ES-I3 (cell line): ENCODE results near the gene SLC22A3.

Experiments
- H3K36me3 ChIP-seq: 2 replicates; pipeline ENCODE4 v1.6.1; 2013; ENCODE audit warnings: mild to moderate bottlenecking, low read length, control low read depth, moderate library complexity; ENCODE audit not compliant: insufficient read depth
- H3K4me1 ChIP-seq: 2 replicates; pipeline ENCODE4 v1.6.1; 2013; ENCODE audit warnings: mild to moderate bottlenecking, control low read depth, low read length; ENCODE audit not compliant: insufficient read depth
- H3K9ac ChIP-seq: 2 replicates; pipeline ENCODE4 v1.6.1; 2013; ENCODE audit warnings: low read depth, mild to moderate bottlenecking, low read length, moderate library complexity
- H3K9me3 ChIP-seq: 2 replicates; pipeline ENCODE4 v1.6.1; 2013; ENCODE audit warnings: mild to moderate bottlenecking, low read length, moderate library complexity; ENCODE audit not compliant: control insufficient read depth, insufficient read depth

Gene SLC22A3

GRCh38 chr6:160394654-160395035, 46.5 kb downstream of the SLC22A3 start:
- Histone ChIP-seq H3K9me3 (no peaks in the 10 kb centered on the region; the same call in 1 of the 2 replicates), H3K36me3 (no peaks in the 10 kb centered on the region), H3K4me1 (0 out of 2 replicates have a peak, but pooled peaks cover 9% of the 10 kb centered on the region), H3K9ac (no peak overlapping the region)

- Histone ChIP-seq H3K9ac (no peak overlapping the region), H3K4me1 (0 out of 2 replicates have a peak, but pooled peaks cover 9% of the 10 kb centered on the region), H3K36me3 (no peaks in the 10 kb centered on the region), H3K9me3 (no peaks in the 10 kb centered on the region; the same call in 1 of the 2 replicates)
These were observed 47.0 kb downstream of the SLC22A3 start for GRCh38 chr6:160395187-160395586.

- Histone ChIP-seq H3K36me3 (no peaks in the 10 kb centered on the region), H3K9ac (no peak overlapping the region), H3K9me3 (no peaks in the 10 kb centered on the region; the same call in 1 of the 2 replicates), H3K4me1 (0 out of 2 replicates have a peak, but pooled peaks cover 9% of the 10 kb centered on the region)
These were observed 48.1 kb downstream of the SLC22A3 start for GRCh38 chr6:160396292-160396691.

- no peaks in the 10 kb centered on the region for H3K36me3 ChIP-seq
- H3K4me1 ChIP-seq = 0 out of 2 replicates have a peak, but pooled peaks cover 9% of the 10 kb centered on the region
- H3K9ac ChIP-seq = no peak overlapping the region
- H3K9me3 ChIP-seq = no peaks in the 10 kb centered on the region; the same call in 1 of the 2 replicates
These were observed 50.6 kb downstream of the SLC22A3 start for GRCh38 chr6:160398674-160399271.

GRCh38 chr6:160400446-160400845, 52.3 kb downstream of the SLC22A3 start:
- Histone ChIP-seq H3K9me3 (no peaks in the 10 kb centered on the region), H3K9ac (no peak overlapping the region)

GRCh38 chr6:160408528-160408927, 60.4 kb downstream of the SLC22A3 start:
- no peaks in the 10 kb centered on the region for H3K36me3 ChIP-seq
- H3K9me3 ChIP-seq = no peaks in the 10 kb centered on the region
- H3K9ac ChIP-seq = no peak overlapping the region
- H3K4me1 ChIP-seq = no peaks in the 10 kb centered on the region

More at GRCh38 chr6:160400446-160400845, 52.3 kb downstream of the SLC22A3 start:
- no peaks in the 10 kb centered on the region for H3K4me1 ChIP-seq
- H3K36me3 ChIP-seq = no peaks in the 10 kb centered on the region

GRCh38 chr6:160412993-160413392, 64.8 kb downstream of the SLC22A3 start:
- H3K9ac ChIP-seq = no peak overlapping the region
- H3K9me3 ChIP-seq = no peaks in the 10 kb centered on the region
- no peaks in the 10 kb centered on the region for H3K4me1 ChIP-seq
- no peaks in the 10 kb centered on the region for H3K36me3 ChIP-seq

GRCh38 chr6:160417146-160417545, 69.0 kb downstream of the SLC22A3 start:
- H3K9ac ChIP-seq = no peak overlapping the region
- no peaks in the 10 kb centered on the region for H3K36me3 ChIP-seq
- no peaks in the 10 kb centered on the region for H3K4me1 ChIP-seq
- no peaks in the 10 kb centered on the region for H3K9me3 ChIP-seq

GRCh38 chr6:160417550-160417949, 69.4 kb downstream of the SLC22A3 start:
- Histone ChIP-seq H3K9ac (no peak overlapping the region), H3K9me3 (no peaks in the 10 kb centered on the region), H3K4me1 (no peaks in the 10 kb centered on the region), H3K36me3 (no peaks in the 10 kb centered on the region)

GRCh38 chr6:160418370-160418769, 70.2 kb downstream of the SLC22A3 start:
- no peak overlapping the region for H3K9ac ChIP-seq
- H3K36me3 ChIP-seq = no peaks in the 10 kb centered on the region
- no peaks in the 10 kb centered on the region for H3K4me1 ChIP-seq
- H3K9me3 ChIP-seq = no peaks in the 10 kb centered on the region

GRCh38 chr6:160419488-160419887, 71.3 kb downstream of the SLC22A3 start:
- H3K36me3 ChIP-seq = no peaks in the 10 kb centered on the region
- H3K9ac ChIP-seq = no peak overlapping the region
- H3K9me3 ChIP-seq = no peaks in the 10 kb centered on the region
- no peaks in the 10 kb centered on the region for H3K4me1 ChIP-seq

GRCh38 chr6:160420253-160420968, 72.2 kb downstream of the SLC22A3 start:
- Histone ChIP-seq H3K4me1 (no peaks in the 10 kb centered on the region), H3K9ac (no peak overlapping the region), H3K9me3 (no peaks in the 10 kb centered on the region), H3K36me3 (no peaks in the 10 kb centered on the region)

- Histone ChIP-seq H3K4me1 (no peaks in the 10 kb centered on the region), H3K36me3 (no peaks in the 10 kb centered on the region), H3K9me3 (no peaks in the 10 kb centered on the region), H3K9ac (no peak overlapping the region)
These were observed 72.9 kb downstream of the SLC22A3 start for GRCh38 chr6:160420969-160421556.

- H3K4me1 ChIP-seq = no peaks in the 10 kb centered on the region
- no peaks in the 10 kb centered on the region for H3K9me3 ChIP-seq
- no peak overlapping the region for H3K9ac ChIP-seq
These were observed 73.7 kb downstream of the SLC22A3 start for GRCh38 chr6:160421854-160422253.

GRCh38 chr6:160424256-160424655, 76.1 kb downstream of the SLC22A3 start:
- H3K4me1 ChIP-seq = 0 out of 2 replicates have a peak, but pooled peaks cover 4% of the 10 kb centered on the region
- no peak overlapping the region for H3K9ac ChIP-seq
- H3K36me3 ChIP-seq = no peaks in the 10 kb centered on the region
- no peaks in the 10 kb centered on the region for H3K9me3 ChIP-seq

More at GRCh38 chr6:160421854-160422253, 73.7 kb downstream of the SLC22A3 start:
- H3K36me3 ChIP-seq = no peaks in the 10 kb centered on the region
